ENCODE data around the gene TNFRSF1A. TPM values are rescaled to one million over a fixed set of nuclear protein-coding genes. Genes with fewer than 3 reads are reported as not detected.

The TNFRSF1A gene
- total and polyA plus RNA-seq, 4 donors, result 36.9 to 144 (median 88.4) TPM

GRCh38 chr12:6374028-6374785 lies 32.3 kb upstream of the TNFRSF1A start:
- Histone ChIP-seq H3K9ac (ENCODE audit: low read depth in 1 of 2, low read length in 2 of 2) (no peak overlapping the region), H3K27me3 (ENCODE audit: control insufficient read depth in 4 of 4, insufficient read depth in 4 of 4, low read length in 3 of 4) (no peaks in the 10 kb centered on the region), H3K4me3 (ENCODE audit: low read depth in 1 of 3, low read length in 3 of 3) (no peak overlapping the region), H3K4me1 (ENCODE audit: control insufficient read depth in 4 of 4, insufficient read depth in 4 of 4, low read length in 3 of 4) (peaks cover 5 to 20% (median 14%) of the 10 kb centered on the region in 4 donors), H3K36me3 (ENCODE audit: control insufficient read depth in 4 of 4, insufficient read depth in 3 of 4, low read depth in 1 of 4, low read length in 3 of 4) (no peaks in the 10 kb centered on the region), H3K27ac (ENCODE audit: low read depth in 1 of 2, low read length in 2 of 2) (no peak overlapping the region), H3K9me3 (ENCODE audit: control insufficient read depth in 4 of 4, low read length in 3 of 4) (no peaks in the 10 kb centered on the region)
- WGBS, result 89% methylated on average over 24 of the region's 24 CpGs
- TF ChIP-seq HNF4A (conservative IDR thresholded peaks at IDR 0.05) (no peak), SP1 (IDR thresholded peaks at IDR 0.05) (no peak), FOXA2 (IDR thresholded peaks at IDR 0.05) (no peak)
- no peak for DNase-seq (ENCODE audit: low spot score)

- no peak overlapping the region for H3K9ac ChIP-seq (ENCODE audit: low read depth in 1 of 2, low read length in 2 of 2)
- WGBS, result 78% methylated on average over 14 of the region's 14 CpGs
- no peaks in the 10 kb centered on the region for H3K9me3 ChIP-seq (ENCODE audit: control insufficient read depth in 4 of 4, low read length in 3 of 4)
- peaks cover 5 to 28% (median 22%) of the 10 kb centered on the region in 4 donors for H3K4me1 ChIP-seq (ENCODE audit: control insufficient read depth in 4 of 4, insufficient read depth in 4 of 4, low read length in 3 of 4)
- H3K4me3 ChIP-seq (ENCODE audit: low read depth in 1 of 3, low read length in 3 of 3), result no peak overlapping the region
- no peaks in the 10 kb centered on the region for H3K27me3 ChIP-seq (ENCODE audit: control insufficient read depth in 4 of 4, insufficient read depth in 4 of 4, low read length in 3 of 4)
- H3K36me3 ChIP-seq (ENCODE audit: control insufficient read depth in 4 of 4, insufficient read depth in 3 of 4, low read depth in 1 of 4, low read length in 3 of 4), result no peaks in the 10 kb centered on the region
- no peak for DNase-seq (ENCODE audit: low spot score)
- no peak for TF ChIP-seq SP1 (IDR thresholded peaks at IDR 0.05)
- no peak for TF ChIP-seq MAX (IDR thresholded peaks at IDR 0.05)
- TF ChIP-seq YY1 (IDR thresholded peaks at IDR 0.05), result no peak
- TF ChIP-seq NR2F2 (IDR thresholded peaks at IDR 0.05), result no peak
- TF ChIP-seq GABPA (IDR thresholded peaks at IDR 0.05 in 1 of 2, conservative IDR thresholded peaks at IDR 0.05 in 1 of 2), result no peak
- no peak for TF ChIP-seq TAF1 (conservative IDR thresholded peaks at IDR 0.05)
- TF ChIP-seq HNF4G (IDR thresholded peaks at IDR 0.05), result no peak
- no peak for TF ChIP-seq RXRA (IDR thresholded peaks at IDR 0.05)
- TF ChIP-seq ZBTB33 (IDR thresholded peaks at IDR 0.05), result no peak
- TF ChIP-seq REST (IDR thresholded peaks at IDR 0.05), result no peak
- no peak for TF ChIP-seq RAD21 (IDR thresholded peaks at IDR 0.05)
- no peak for TF ChIP-seq FOXA2 (IDR thresholded peaks at IDR 0.05)
- no peak for TF ChIP-seq ATF3 (IDR thresholded peaks at IDR 0.05)
- no peak for TF ChIP-seq HNF4A (conservative IDR thresholded peaks at IDR 0.05)
- no peak for TF ChIP-seq JUND (IDR thresholded peaks at IDR 0.05)
- TF ChIP-seq EGR1 (IDR thresholded peaks at IDR 0.05; ENCODE audit: low read depth in 2 of 2), result no peak
- TF ChIP-seq CTCF (IDR thresholded peaks at IDR 0.05; ENCODE audit: low read depth, low read length, missing input control), result no peak
- TF ChIP-seq FOXA1 (IDR thresholded peaks at IDR 0.05), result no peak
- no peak overlapping the region for H3K27ac ChIP-seq (ENCODE audit: low read depth in 1 of 2, low read length in 2 of 2)
Measured at GRCh38 chr12:6373022-6373787, 31.3 kb upstream of the TNFRSF1A start.

Data from liver (tissue), 9 donors.